Chondrocyte (in vitro differentiated cells): ENCODE results near the gene RAP1GAP. TPM values are rescaled to one million over a fixed set of nuclear protein-coding genes. Genes with fewer than 3 reads are reported as not detected.

Experiments
- DNase-seq: peaks from one replicate; pipeline ENCODE4 v3.0.0; 2021; ENCODE audit warnings: mixed read lengths, low spot score
- H3K27ac Mint-ChIP-seq: one replicate; pipeline ENCODE4 v1.8.0; 2021; ENCODE audit warnings: mild to moderate bottlenecking, moderate library complexity, mixed read lengths; ENCODE audit not compliant: unreplicated experiment
- H3K27me3 Mint-ChIP-seq: 2 replicates; pipeline ENCODE4 v1.8.0; 2021; ENCODE audit warnings: low read depth, mixed read lengths
- H3K36me3 Mint-ChIP-seq: 2 replicates; pipeline ENCODE4 v1.8.0; 2021; ENCODE audit warnings: low read depth, mixed read lengths
- H3K4me1 Mint-ChIP-seq: 2 replicates; pipeline ENCODE4 v1.8.0; 2021; ENCODE audit warnings: low read depth, mild to moderate bottlenecking, mixed read lengths
- H3K4me3 Mint-ChIP-seq: one replicate; pipeline ENCODE4 v1.8.0; 2021; ENCODE audit warnings: mild to moderate bottlenecking, moderate library complexity, mixed read lengths; ENCODE audit not compliant: unreplicated experiment
- H3K9me3 Mint-ChIP-seq: 2 replicates; pipeline ENCODE4 v1.8.0; 2021; ENCODE audit warnings: low read depth, mixed read lengths
- CTCF ChIP-seq: fragments of 200-600 bp; sonication (generic); IDR thresholded peaks from 2 replicates; pipeline ENCODE4 v1.5.0; 2021; ENCODE audit warnings: antibody characterized with exemption, mild to moderate bottlenecking, moderate library complexity
- total RNA-seq: library from RNA; stranded (reverse); gene quantifications from 3 replicates; pipeline ENCODE4 v1.2.1, GENCODE V29; 2021

Gene RAP1GAP
- total RNA-seq, 1 donor from 2014 or later = 1.8 TPM

- H3K27me3 Mint-ChIP-seq = no peaks in the 10 kb centered on the region
- no peak for DNase-seq
- no peaks in the 10 kb centered on the region for H3K9me3 Mint-ChIP-seq
- peak overlapping the region; percentile 41 for H3K27ac Mint-ChIP-seq
- no peaks in the 10 kb centered on the region for H3K36me3 Mint-ChIP-seq
- no peak overlapping the region for H3K4me3 Mint-ChIP-seq
- TF ChIP-seq CTCF = no peak
- H3K4me1 Mint-ChIP-seq = peaks cover 45% of the 10 kb centered on the region
Observed at GRCh38 chr1:21670956-21671902, 2.1 kb upstream of the RAP1GAP start.

DNA sequence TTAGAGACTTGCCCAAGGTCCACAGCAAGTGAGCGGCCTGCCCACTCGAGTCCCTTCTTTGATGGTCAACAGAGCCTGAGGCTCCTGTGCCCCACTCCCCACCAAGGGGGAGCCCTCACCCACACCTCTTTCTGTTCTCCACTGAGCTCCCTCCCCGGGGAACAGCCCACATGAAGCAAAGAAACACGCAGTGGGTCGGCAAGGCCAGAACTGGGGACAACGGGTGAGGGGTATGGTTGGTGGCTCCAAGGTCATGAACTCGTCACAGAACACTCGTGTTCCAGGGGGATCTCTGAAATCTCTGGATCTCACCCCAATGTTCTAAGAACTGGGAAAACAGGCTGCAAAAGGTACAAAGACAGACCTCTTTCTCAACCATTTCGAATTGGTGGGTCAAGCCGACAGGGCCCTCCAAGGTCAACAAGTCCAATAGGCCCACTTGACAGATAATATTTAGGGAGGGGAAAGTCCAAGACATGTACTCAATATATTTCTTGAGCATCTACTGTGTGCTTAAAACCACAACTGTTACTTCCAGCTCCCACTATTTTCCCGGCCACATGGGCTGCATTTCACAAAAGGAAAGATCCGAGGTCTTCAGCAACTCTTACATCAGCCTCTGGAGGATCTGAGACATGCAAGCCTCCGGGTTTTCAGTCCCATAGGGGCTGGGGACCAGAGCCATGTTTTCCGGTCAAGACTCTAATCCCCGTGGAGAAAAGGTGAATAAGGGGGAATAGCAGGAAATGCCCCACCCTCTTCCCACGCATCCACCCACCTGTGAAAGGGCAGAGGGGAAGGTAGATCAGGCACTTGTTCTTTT is 1.1 kb upstream of the RAP1GAP start:
- no peaks in the 10 kb centered on the region for H3K36me3 Mint-ChIP-seq
- TF ChIP-seq CTCF = no peak
- peaks cover 44% of the 10 kb centered on the region for H3K4me1 Mint-ChIP-seq
- DNase-seq = no peak
- H3K27me3 Mint-ChIP-seq = no peaks in the 10 kb centered on the region
- H3K4me3 Mint-ChIP-seq = no peak overlapping the region
- no peaks in the 10 kb centered on the region for H3K9me3 Mint-ChIP-seq
- peak overlapping the region; percentile 36 for H3K27ac Mint-ChIP-seq

- Mint-ChIP-seq H3K27me3 (peaks cover 3% of the 10 kb centered on the region), H3K27ac (no peak overlapping the region), H3K36me3 (no peaks in the 10 kb centered on the region), H3K9me3 (no peaks in the 10 kb centered on the region), H3K4me3 (no peak overlapping the region), H3K4me1 (peaks cover 37% of the 10 kb centered on the region)
- no peak for TF ChIP-seq CTCF
- DNase-seq = peak; percentile 60
Observed at GRCh38 chr1:21668951-21669257, 253 bp downstream of the RAP1GAP start.

DNA sequence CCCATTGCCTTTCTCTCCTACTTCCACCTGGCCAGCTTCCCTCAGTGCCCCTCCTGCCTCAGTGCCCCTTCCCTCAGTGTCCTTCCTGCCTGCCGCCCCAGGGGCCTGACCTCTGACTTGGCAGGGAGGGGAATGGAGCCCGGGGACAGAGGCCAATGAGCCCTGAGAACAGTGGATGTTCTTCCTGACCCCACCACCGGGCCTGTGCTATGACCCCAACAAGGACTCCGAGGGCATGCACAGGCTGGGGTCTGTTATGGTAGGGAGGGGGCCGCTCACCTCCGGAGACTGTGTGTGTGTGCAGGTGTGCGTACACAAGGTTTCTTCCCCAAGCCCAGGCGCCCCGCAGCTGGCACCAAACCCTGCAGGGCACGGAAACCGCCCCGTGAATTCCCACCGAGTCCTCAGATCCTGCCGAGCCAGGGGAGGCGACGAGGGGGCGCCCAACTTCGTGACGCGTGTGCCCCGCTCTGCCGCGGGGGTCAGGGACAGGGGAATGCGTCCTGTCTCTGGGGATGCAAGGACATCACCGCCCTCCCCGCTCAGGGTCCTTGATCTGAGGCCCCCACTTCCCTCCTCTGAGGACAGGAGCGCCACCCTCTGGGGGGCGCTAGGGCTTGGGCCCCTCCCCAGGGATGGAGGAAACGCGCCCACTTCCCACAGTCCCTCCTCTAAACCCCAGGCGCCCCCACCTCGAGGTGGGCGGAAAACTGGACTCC is 766 bp downstream of the RAP1GAP start:
- H3K4me1 Mint-ChIP-seq = peaks cover 31% of the 10 kb centered on the region
- no peak overlapping the region for H3K27ac Mint-ChIP-seq
- TF ChIP-seq CTCF = peak; percentile 38
- DNase-seq = peak; percentile 63
- H3K36me3 Mint-ChIP-seq = no peaks in the 10 kb centered on the region
- H3K9me3 Mint-ChIP-seq = no peaks in the 10 kb centered on the region
- no peak overlapping the region for H3K4me3 Mint-ChIP-seq
- peaks cover 6% of the 10 kb centered on the region for H3K27me3 Mint-ChIP-seq
